GM12891 (cell line): ENCODE measurements around the gene UNC119.

Experiments
- DNase-seq: peaks from one replicate; pipeline ENCODE4 v3.0.0; 2011; ENCODE audit warnings: low spot score; ENCODE audit not compliant: insufficient read length
- FAIRE-seq: peaks from 2 replicates; lab custom pipeline; 2011; peaks lifted over from hg19 to GRCh38; lab: Jason Lieb, UNC
- PAX5 ChIP-seq: IDR thresholded peaks from 2 replicates; pipeline ENCODE4 v1.6.1; 2011; ENCODE audit warnings: low read length, moderate library complexity, mild to moderate bottlenecking; ENCODE audit not compliant: insufficient read depth, severe bottlenecking
- POLR2A ChIP-seq: IDR thresholded peaks from 2 replicates; pipeline ENCODE4 v1.6.1; 2011; ENCODE audit warnings: low read depth, low read length, control low read depth
- POLR2AphosphoS5 ChIP-seq: IDR thresholded peaks from 2 replicates; pipeline ENCODE4 v1.6.1; 2011; ENCODE audit warnings: low read depth, low read length, control low read depth
- POU2F2 ChIP-seq: IDR thresholded peaks from 2 replicates; pipeline ENCODE4 v1.6.1; 2011; ENCODE audit warnings: low read depth, mild to moderate bottlenecking, control low read depth, low read length, moderate library complexity
- SPI1 ChIP-seq: IDR thresholded peaks from 2 replicates; pipeline ENCODE4 v1.6.1; 2011; ENCODE audit warnings: low read depth, low read length, control low read depth
- TAF1 ChIP-seq: IDR thresholded peaks from 2 replicates; pipeline ENCODE4 v1.6.1; 2011; ENCODE audit warnings: low read depth, low read length, control low read depth

The UNC119 gene

DNA sequence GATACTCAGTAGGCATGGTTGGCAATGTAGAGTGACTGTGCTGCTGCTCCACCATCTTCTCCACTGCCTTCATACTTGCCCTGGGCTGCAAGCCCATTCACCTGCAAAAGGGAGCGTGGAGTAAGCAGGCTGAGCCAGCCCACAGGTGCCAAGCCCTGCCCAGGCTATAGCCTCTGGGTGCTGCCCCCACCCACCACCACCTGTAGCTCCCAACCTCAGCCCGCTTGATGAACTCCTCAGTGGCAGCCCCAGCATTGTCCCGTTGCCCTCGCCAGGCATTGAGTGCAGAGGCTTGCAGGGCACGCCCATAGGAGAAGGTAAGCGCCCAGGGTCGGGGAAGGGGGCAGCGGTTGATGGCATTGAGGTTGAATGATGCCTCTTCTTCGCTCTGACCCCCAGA is 21.1 kb upstream of the UNC119 start:
- FAIRE-seq (no peak), DNase-seq (no peak)
- TF ChIP-seq TAF1 (no peak), POLR2A (no peak), POU2F2 (no peak)

GRCh38 chr17:28573040-28573380 is 20.6 kb upstream of the UNC119 start:
- no peak for TF ChIP-seq TAF1
- TF ChIP-seq PAX5, result no peak
- TF ChIP-seq POU2F2, result no peak
- TF ChIP-seq POLR2A, result no peak
- no peak for TF ChIP-seq POLR2AphosphoS5
- no peak for TF ChIP-seq SPI1
- no peak for FAIRE-seq
- no peak for DNase-seq

DNA sequence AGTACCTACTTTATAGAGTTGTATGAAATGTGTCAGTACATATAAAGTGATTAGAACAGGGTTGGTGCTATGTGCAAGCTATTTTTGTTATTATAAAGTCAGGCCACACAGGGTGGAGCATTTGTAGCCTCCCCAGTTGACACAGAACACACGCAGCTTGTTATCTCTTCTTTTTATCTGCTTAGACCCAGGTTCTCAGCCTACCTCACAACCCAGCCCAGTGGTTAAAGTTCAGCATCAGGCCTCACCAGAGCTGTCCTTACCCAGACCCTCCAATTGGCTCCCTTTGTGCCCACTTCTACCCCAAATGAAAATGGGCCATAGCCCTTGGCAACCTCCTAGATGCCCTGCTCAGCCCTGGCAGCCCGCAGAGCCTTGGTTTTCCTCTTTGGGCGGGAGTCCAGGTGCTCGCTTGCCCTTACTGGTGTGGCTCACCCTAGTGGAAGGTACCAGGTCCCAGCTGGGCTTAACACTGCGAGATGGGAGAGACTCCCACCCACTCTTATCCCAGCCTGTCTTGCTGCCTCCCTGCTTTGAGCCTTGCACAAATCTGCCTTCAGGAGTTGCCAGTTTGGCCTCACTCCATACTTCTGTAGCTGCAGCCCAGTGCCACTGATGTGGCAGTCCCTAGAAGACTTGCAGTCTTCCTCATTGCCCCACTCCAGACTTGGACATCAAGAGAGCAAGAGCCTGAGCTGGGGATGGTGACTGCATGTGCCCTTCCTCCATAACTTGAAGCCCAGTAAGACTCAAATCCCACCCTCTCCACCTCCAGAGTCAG is 20.0 kb upstream of the UNC119 start:
- FAIRE-seq (no peak), DNase-seq (no peak)
- TF ChIP-seq TAF1 (no peak), POLR2AphosphoS5 (no peak), SPI1 (no peak), POLR2A (no peak), PAX5 (no peak), POU2F2 (no peak)

DNA sequence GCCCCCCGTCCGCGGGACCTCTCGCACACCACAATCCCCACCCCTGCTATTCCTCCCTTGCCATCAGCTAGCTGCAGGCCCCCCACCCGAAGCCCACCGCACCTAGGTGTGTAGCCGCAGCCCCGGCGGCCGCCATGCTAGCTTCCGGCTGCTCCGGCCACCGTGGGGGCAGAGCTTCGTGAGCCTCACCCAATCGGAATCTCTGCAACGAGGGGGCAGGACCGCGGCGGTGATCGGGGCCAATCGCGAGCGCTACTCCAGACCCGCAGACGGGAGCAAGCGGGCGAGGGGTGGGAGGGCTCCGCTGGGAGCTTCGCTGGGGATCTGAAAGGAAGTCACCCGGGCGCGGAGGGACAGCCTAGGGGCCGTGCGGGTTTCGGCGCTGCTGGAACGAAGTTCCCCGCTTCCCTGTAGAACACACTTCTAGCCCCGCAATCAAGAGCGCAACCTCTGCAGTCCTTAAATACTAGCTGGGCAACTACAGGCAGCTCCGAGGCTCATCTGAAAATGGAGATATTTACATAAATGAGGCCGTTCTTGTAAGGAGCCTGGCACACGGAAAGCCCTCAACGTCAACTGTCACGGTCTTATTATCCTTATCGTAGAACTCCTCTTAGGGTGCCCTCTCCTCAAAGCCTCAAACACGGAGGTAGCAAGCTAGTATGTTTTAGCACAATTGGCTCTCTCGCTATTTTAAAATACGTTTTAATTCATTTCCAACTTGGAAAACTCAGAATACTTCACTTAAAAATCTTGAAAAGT is 19.1 kb upstream of the UNC119 start, which contains the start of gene PIGS:
TSS of gene PIGS (minus strand) at position 164 of the 762 bp plus-strand sequence. CDS start at position 136, 28 bp downstream.
- DNase-seq (peak; percentile 92), FAIRE-seq (peak; percentile 93)
- peak; percentile 67; the same call in 1 of the 2 replicates for TF ChIP-seq POLR2AphosphoS5
- TF ChIP-seq POLR2A, result peak; percentile 70
- peak; percentile 35; the same call in 1 of the 2 replicates for TF ChIP-seq SPI1
- TF ChIP-seq PAX5, result no peak
- 0 out of 2 replicates have a peak, but pooled peaks have one; percentile 42 for TF ChIP-seq POU2F2
- peak; percentile 90 for TF ChIP-seq TAF1

- FAIRE-seq (peak; percentile 78), DNase-seq (peak; percentile 38)
- TF ChIP-seq POLR2AphosphoS5 (no peak), POU2F2 (no peak), POLR2A (0 out of 2 replicates have a peak, but pooled peaks have one; percentile 1)
These were observed 18.4 kb upstream of the UNC119 start for GRCh38 chr17:28570716-28571360.

GRCh38 chr17:28569446-28569845 is 17.0 kb upstream of the UNC119 start:
- FAIRE-seq, result no peak

GRCh38 chr17:28567604-28568003 is 15.2 kb upstream of the UNC119 start:
- DNase-seq (peak; percentile 43), FAIRE-seq (no peak)
- peak; percentile 98 for TF ChIP-seq SPI1
- TF ChIP-seq POU2F2, result no peak
- TF ChIP-seq TAF1, result no peak
- TF ChIP-seq POLR2AphosphoS5, result no peak

More at GRCh38 chr17:28569446-28569845, 17.0 kb upstream of the UNC119 start:
- no peak for DNase-seq
- no peak for TF ChIP-seq PAX5

GRCh38 chr17:28563475-28563874 is 11.1 kb upstream of the UNC119 start:
- DNase-seq, result no peak
- no peak for FAIRE-seq
- no peak for TF ChIP-seq POU2F2
- no peak for TF ChIP-seq PAX5
- TF ChIP-seq SPI1, result no peak
- no peak for TF ChIP-seq TAF1
- no peak for TF ChIP-seq POLR2A
- no peak for TF ChIP-seq POLR2AphosphoS5

DNA sequence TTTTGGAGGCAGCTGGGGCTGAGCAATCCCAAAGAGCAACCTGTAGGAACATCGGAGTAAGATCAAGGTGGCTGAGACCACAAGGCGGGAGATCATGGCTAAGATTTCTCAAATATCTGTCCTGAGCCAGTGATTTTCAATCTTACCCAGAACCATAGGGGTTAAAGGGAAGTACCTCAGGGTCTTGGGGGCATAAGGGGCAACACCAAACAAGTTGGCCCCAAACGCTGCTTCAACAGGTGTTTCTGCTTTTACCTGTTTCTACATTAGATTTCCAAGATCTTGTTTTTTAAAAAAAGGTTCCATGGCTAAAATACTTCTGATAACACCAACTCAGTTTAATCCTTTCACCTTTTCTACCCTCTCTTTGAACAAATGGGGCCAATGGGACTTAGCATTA is 2.6 kb upstream of the UNC119 start:
- DNase-seq (no peak), FAIRE-seq (no peak)
- TF ChIP-seq PAX5, result no peak
- no peak for TF ChIP-seq POLR2AphosphoS5
- no peak for TF ChIP-seq SPI1
- TF ChIP-seq POU2F2, result no peak
- no peak for TF ChIP-seq TAF1
- no peak for TF ChIP-seq POLR2A

DNA sequence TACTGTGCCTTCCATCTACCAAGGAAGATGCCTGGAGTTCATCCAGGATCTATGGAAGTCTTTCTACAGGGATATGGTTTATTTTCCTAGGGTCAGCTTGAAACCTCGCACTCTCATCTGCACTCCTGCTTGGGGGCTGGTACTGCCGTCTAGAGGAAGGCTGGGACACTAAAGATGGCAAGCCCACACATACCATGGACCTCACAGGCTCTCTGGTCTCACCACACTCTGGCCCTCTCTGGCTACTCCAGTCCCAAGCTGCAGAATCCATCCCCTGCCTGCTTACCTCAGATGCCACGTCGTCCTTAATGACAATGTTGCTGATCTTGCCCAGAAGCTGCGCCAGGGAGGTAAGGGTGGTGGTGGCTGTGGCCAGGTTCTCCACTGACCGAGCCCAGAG is 2.1 kb upstream of the UNC119 start:
- TF ChIP-seq TAF1 (no peak), POLR2AphosphoS5 (no peak), POLR2A (no peak), PAX5 (no peak), POU2F2 (no peak)
- no peak for DNase-seq
- no peak for FAIRE-seq
